AG08396 (cell line): Measurements from ENCODE around the gene AZGP1.
"Not testable (repeated sequence)": the region's sequence is repeated elsewhere in the genome, so short reads cannot be mapped to it uniquely, and the experiment has no call there.

ENCODE experiments used
- DNase-seq: peaks from one replicate; pipeline ENCODE4 v3.0.0; 2012; ENCODE audit warnings: low spot score, mixed read lengths

Gene AZGP1

DNA sequence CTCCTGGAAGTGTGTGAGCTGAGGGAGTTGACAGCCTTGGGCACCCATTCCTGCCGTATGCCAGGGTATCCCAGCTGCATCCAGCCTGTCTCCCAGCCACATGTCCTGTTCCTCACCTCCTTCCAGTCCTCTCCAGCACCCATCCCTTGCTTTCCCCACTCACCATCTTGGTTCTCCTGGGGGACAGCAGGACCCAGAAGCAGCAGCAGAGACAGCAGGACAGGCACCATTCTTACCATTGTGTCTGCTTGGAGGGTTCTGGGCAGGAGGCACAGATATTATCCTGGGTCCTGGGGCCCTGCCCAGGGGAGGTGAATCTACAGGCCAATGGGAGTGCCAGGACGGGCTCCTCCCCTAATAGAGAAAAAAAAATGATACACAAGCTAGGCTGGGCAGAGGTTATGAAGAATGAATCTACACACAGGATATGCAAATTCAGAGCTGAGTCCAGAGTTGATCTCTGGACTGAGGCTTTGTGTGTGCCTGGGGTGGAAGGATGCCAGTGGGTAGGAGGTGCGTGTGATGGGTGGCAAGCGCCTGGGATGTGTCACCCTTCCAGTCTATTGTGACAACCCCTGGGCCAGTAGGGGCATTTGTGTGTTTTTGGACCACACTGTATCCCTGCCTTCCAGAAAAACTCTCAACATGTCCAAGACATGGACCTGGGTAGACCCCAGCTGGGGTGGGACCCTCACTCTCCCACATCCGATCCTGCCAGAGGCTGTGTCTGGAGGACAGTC is at the start of gene AZGP1:
TSS of gene AZGP1 (minus strand) at position 250 of the 740 bp plus-strand sequence. CDS start at position 239, 11 bp downstream.
- no peak for DNase-seq

DNA sequence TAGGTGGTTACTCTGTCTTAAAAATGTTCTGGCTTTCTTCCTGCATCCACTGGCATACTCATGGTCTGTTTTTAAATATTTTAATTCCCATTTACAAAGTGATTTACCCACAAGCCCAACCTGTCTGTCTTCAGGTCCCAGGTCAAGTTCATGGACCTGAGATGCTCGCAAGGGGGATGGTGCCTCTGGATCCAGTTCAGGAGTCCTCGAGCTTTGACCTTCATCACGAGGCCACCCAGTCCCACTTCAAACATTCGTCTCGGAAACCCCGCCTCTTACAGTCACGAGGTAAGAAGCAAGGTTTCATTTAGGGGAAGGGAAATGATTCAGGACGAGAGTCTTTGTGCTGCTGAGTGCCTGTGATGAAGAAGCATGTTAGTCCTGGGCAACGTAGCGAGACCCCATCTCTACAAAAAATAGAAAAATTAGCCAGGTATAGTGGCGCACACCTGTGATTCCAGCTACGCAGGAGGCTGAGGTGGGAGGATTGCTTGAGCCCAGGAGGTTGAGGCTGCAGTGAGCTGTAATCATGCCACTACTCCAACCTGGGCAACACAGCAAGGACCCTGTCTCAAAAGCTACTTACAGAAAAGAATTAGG is 48.3 kb upstream of the AZGP1 start:
- no peak for DNase-seq

DNA sequence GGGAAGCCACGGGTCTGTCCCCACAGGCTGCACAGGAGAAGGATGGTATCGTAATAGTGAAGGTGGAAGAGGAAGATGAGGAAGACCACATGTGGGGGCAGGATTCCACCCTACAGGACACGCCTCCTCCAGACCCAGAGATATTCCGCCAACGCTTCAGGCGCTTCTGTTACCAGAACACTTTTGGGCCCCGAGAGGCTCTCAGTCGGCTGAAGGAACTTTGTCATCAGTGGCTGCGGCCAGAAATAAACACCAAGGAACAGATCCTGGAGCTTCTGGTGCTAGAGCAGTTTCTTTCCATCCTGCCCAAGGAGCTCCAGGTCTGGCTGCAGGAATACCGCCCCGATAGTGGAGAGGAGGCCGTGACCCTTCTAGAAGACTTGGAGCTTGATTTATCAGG is 47.7 kb upstream of the AZGP1 start:
- DNase-seq: no peak

DNA sequence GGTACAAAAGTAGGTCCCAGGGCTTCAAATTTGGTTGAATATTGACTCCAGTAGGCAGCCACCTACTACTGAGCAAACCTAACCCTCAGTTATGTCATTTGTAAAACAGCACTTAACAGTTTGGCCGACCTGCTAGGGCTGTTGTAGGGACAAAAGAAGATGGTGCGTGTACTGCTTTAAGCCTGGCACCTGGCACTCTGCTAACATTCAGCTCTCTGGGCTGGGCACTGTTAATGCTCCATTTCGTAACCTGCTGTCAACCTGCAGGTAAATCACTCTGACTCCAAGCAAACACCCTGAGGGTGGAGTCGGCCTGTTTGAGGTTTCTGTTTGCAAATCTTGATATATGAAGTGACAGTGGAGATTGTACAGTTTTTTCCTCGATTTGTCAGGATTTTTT is 46.8 kb upstream of the AZGP1 start:
- DNase-seq: no peak

DNA sequence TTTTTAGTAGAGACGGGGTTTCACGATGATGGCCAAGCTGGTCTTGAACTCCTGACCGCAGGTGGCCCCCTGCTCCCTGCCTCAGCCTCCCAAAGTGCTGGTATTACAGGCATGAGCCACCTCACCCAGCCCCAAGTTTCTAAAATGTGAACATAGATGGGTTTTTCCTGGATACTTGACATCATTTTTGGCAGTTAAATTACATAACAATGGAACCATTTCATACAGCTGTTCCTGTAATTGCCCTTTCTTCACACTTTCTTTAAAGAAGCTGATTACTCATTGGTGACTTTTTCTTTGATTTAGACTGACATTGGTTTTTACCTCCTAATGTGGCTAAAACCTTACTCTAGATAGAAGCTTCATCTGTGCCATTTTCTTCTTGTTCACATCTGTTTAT is 45.5 kb upstream of the AZGP1 start:
- DNase-seq: no peak

DNA sequence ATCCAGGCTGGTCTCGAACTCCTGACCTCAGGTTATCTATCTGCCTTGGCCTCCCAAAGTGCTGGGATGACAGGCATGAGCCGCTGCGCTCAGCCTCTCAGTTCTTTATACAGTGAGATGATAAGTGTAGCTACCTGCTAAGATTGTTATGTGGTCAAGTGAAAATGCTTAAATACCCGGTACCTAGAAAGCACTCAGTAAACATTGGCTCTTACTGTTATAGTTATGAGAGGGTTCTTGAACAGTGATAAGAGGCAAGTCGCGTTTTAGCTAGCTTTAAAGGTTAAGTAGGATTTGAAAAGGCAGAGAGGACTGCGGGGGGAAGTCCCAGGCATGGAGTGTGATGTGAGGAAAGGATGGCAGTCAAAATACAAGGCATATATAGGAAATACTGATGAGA is 44.1 kb upstream of the AZGP1 start:
- DNase-seq: no peak

DNA sequence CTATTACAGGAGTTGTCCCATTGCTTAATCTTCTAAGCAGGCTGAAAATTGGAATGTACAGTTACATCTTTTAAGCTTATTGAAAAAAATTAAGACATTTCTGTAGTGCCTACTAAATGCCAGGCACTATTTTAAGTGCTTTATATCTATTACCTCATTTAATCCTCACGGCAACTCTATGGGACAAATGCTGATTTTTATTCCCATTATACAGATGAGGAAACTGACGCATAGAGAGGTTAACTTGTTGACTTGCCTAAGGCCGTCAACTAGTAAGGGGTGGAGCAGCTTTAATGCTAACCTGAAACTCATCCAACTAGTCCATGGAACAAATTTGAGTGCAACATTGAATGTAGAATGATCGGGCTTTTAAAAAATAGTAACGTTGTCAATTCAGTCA is 42.0 kb upstream of the AZGP1 start:
- DNase-seq: no peak

DNA sequence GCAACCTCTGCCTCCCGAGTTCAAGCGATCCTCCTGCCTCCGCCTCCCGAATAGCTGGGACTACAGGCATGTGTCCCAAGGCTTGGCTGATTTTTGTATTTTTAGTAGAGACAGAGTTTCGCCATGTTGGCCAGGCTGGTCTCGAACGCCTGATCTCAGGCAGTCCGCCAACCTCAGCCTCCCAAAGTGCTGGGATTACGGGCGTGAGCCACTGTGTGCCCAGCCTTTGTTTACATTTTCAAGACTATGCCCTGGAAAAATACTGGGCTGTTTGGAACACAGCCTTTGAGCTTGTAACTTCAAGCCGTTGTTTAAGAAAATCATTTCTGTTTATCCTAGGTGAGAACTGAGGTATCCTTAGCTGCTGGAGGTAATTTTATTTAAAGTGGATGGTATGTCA is 41.5 kb upstream of the AZGP1 start:
- DNase-seq: no peak

DNA sequence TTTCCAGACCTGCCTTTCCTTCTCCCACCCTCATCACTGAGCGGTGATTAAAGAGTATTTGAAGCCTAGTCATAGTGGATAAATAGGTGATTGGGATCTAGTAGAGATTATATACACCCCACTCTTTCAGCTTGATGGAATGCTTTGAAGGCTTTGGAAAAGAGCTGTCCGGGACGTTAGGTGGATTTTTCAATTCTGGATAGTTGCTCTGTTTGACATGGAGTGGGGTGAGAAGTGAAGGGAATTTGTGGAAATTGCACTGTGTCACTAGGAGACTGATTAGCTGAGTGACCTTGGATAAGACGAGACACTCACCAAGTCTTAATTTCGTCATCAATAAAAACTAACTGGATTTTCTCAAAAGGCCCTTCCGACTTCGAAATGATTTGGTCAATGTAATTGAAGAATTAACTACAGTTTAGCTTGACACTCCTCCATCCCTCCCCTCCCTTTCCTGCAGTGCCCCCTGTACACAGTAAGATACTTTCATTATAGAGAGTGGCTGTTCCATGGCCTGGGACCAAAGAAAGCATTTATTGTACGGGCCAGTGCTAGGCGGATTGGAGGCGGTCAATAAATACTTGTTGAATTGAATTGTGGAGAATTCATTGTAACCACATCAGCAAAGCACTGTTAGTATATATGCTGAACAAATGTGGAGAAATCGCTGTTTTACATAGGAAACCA is 40.5 kb upstream of the AZGP1 start:
- DNase-seq: no peak

DNA sequence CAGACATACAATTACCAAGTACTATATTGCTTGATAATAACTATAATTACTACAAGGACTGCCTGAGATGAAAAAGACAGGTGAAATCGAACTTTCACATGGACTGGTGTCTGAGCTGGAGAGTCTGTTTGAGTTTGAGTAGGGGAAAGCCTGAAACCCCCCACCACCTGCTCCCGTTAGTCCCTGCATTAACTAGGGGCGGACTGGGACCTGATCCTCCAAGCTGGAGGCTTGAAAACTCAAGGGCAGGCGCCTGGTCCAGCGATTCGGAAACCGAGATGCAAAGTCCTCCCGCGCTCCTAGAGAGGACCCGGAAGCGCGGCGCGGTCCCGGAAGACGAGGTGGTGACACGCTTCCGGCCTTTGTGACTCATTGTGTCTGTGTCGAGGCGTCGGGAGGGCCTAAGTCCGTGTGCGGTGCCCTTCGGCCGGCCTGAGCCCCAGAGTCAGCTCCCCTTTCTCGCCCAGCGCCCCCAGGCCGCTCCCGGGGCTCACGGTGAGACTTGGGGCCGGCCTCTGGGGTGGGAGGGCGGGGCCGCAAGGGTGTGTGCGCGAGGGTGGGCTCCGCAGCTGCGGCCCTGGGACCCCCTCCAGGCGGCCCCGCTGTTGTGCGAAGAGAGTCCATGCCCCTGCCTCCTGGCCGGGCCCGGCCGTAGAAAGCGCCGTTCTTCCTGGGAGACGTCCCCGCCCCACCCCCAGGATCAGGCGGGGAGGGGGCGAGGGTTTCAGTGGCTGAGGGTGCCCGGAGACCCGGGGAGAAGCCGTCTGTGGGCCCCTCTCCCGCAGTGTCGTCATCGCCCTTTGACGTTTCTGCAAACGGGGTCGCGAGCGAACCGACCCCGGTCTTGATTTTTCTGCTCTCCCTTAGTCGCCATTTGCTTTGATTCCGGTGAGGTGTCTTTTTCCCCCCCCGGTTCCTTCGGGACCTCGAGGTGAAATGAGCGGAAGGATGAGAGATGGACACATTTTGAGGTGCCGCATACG is 39.7 kb upstream of the AZGP1 start, which contains the start of gene ZKSCAN1:
TSS of gene ZKSCAN1 (plus strand) at position 365 of the 983 bp plus-strand sequence. CDS start 7,911 bp downstream, outside the sequence.
- DNase-seq: peak; percentile 98

DNA sequence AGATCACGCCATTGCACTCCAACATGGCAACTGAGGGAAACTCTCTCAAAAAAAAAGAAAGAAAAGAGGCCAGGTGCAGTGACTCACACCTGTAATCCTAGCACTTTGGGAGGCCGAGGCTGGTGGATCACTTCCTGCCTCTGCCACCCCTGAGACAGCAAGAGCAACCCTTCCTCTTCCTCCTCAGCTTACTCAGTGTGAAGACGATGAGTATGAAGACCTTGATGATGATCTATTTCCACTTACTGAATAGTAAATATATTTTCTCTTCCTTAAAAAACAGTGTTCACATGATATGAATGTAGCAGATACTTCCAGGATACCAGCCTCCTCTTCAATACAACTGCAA is 37.5 kb upstream of the AZGP1 start:
- DNase-seq: no peak

DNA sequence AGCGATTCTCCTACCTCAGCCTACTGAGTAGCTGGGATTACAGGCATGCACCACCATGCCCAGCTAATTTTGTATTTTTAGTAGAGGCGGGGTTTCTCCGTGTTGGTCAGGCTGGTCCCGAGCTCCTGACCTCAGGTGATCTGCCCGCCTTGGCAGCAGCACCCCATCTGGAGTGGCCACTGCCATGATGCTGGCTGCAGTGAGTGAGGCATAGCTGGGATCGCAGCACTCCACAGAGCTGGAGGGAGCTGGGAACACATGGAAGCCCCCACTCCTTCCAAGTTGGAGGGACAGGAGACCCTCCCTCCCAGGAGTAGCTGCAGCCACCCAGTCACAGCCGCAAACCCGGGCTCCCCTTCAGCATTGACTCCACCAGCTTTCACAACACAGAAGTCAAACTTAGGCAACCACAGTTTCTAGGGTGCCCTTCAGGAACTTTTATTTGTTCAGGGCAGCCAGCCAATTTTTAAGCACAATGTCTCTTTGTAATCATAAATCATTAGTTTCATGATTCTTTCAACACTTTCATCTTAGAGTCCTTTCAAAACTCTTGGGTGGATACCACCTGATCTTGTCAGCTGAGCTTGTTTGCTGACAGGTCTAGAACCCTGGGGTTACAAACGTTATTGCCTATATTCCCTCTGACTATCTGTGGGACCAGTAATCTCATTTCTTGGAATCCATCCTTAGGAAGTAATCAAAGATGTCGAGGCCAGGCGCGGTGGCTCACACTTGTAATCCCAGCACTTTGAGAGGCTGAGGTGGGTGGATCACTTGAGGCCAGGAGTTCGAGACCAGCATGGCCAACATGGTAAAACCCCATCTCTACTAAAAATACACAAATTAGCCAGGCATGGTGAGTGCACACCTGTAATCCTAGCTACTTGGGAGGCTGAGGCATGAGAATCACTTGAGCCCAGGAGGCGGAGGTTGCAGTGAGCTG is 36.8 kb upstream of the AZGP1 start:
- DNase-seq: not testable (repeated sequence)

DNA sequence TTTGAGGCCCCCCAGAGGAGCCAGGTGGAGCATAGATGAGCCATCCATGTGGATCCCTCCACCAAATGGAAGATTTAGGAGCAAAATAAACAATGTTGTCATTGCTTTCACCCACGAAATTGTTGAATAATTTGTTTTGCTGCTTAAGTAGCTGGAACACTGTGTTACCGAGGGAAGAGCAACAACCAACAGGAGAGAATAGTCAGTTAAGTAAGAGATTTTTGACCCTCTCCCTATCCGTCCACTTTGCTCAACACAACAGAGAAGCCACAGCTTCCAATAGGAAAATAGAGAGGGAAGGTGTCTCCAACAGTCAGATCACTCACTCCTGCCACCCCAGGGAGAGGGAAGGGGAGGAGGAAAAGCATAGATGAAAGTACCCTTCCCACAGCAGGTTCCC is 35.7 kb upstream of the AZGP1 start:
- DNase-seq: no peak

DNA sequence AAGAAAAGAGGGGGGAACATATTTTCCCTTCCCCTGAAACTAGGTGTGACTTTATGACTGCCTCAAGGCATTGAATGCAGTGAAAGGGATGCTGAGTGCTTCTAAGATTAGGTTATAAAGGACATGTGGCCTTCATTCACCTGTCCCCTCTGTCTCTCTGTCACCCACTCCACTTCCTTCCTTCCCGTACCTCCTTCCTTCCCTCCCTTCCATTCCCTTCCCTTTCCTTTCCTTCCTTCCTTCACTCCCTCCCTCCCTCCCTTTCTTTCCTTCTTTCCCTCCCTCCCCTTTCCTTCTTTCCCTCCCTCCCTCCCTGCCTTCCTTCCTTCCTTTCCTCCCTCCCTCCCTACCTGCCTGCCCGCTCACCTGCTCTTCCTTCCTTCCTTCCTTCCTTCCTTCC is 35.1 kb upstream of the AZGP1 start:
- DNase-seq: no peak

DNA sequence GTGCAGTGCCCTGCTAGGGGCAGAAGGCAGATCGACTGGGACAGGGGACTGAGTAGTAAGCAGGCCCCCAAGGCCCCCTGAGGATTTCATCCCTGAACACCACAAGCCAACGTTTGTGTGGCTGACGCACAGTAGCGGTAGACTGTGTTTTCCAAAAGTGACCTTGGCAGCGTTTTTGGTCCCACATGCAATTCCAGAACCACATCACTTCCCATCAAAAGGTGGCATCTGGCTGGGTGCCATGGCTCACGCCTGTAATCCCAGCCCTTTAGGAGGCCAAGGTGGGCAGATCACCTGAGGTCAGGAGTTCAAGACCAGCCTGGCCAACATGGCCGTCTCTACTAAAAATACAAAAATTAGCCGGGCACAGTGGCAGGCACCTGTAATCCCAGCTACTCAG is 34.1 kb upstream of the AZGP1 start:
- not testable (repeated sequence) for DNase-seq

DNA sequence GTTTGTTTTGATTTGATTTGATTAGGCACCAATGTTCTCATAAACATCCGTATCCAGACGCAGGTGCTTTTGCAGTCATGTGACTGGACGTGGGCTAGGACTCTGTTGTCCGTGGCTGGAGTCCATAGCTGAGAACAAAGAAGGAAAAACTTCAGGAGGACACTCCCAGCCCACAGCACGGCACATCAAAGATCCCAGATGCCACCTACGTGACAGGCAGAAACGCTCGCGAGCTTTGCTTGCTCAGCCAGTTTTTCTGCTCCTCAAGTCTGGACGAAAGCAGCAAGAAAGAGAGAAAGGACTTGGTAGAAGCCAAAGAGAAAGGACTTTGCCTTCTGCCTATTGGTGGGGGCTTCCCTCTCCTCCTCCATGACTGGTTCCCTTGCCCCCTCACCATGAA is 32.7 kb upstream of the AZGP1 start:
- DNase-seq: no peak

DNA sequence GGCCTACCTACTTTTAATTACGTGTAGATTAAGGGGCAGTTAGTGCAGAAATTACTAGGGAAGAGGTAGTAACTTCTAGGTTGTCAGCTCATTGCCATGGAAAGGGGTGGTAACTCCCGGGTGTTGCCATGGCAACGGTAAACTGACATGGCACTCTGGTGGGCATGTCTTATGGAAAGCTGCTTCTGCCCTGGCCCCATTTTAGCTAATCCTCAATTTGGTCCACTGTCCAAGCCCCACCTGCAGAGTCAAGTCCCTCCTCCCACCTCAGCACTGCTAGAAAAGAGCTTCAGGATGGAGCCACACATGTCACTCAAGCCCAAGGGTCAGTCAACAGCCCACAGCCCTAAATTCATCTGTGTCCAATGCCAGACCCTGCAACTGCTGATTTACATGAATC is 32.1 kb upstream of the AZGP1 start:
- DNase-seq: no peak

DNA sequence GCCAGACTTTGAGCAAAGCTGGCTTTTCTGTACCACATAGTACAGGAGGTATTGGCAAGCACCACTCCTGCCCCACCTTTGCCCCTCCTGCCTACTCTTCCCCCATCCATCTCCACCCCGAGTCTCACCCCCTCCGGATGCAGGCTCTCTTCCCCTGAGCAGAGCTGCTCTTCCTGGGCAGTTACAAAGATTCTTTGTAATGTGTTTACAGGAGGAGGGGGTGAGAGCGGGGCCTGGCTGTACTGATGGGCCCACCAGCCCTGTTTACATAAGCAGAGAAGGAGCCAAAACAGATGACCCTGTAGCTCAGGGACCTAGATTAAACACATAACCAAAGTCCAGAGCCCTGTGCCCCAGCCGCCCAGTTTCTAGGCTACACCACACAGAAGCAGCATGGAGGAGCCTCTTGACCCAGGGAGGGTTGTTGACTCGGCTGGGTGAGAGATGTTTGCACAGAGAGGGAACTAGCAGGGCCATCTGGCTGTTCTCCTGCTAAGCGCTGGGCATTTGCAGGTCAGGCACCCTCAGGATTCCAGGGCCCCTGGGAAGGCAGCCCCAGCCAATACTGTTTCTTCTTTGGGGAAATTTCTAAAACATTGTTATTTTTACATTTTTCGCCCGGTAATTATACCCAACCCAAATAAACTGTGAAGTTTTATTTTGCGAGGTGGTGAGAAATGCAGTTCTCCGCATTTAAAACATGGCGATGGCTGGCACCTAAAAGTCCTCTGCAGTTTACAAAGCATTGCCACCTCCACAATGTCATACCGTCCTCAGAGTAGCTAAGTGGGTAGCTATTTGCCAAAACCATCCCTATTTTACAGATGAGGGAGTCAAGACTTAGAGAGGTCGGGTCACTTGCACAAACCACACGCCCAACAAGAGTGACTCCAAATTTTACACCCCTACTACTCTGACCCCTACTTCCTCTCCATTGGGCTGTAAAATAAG is 28.2 kb upstream of the AZGP1 start:
- DNase-seq: no peak

DNA sequence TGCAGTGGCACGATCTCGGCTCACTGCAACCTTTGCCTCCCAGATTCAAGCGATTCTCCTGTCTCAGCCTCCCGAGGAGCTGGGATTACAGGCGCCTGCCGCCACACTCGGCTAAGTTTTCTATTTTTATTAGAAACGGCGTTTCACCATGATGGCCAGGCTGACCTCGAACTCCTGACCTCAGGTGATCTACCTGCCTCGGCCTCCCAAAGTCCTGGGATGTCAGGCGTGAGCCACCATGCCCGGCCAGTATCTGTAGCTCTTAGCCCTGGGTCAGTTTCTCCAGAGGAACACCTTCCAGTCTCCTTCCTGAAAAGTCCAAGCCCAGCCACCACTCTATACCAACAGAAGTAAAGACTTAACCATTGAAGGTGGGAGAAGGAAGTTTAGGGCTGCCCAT is 24.4 kb upstream of the AZGP1 start:
- no peak for DNase-seq
